ENCODE measurements around the gene FGF14.
"Not testable (repeated sequence)": the region's sequence is repeated elsewhere in the genome, so short reads cannot be mapped to it uniquely, and the experiment has no call there.

Gene FGF14

DNA sequence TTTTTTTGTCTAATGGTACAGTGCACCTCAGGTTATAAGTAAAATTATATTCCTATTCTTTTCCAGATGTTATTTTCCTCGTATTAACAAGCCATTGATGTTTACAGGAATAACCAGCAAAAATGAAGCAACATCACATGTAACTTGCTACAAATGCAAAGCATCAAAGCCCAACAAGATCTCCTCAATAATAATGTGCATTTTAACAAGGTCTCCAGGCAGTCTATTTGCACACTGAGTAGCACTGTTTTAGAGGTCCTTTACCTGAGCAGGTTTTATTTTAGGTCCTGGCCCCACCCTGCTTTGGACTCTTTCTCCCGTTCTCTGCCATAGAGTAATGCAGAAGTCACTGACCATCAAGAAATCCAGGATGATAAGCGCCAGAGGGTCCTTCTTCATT, 298.4 kb downstream of the FGF14 start:
- intact Hi-C loops (cut with DNase I), result no loop called here
- no peak for DNase-seq

- intact Hi-C loops (cut with DNase I), result no loop called here
- no peak for DNase-seq
Observed at GRCh38 chr13:102100234-102100633, 301.6 kb downstream of the FGF14 start.

DNA sequence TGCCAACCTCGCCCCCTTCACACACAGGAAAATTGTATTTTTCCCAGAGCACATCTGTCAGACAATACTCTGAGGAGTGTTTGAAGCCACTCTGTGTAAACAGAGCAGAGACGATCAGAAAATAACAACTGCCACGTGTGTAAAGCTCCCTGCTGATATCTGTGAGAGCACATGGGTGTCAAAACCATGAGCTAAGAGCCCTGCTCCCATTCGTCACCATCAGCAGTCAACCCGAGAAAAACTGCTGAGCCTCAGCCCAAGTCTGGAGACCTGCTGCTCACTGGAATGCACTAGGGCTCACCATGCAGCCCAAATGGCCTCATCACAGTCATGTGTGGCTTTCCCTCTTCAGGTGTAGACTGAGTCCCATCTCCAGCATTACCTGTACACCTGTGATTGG, 304.1 kb downstream of the FGF14 start:
- intact Hi-C loops (cut with DNase I), result no loop called here

DNA sequence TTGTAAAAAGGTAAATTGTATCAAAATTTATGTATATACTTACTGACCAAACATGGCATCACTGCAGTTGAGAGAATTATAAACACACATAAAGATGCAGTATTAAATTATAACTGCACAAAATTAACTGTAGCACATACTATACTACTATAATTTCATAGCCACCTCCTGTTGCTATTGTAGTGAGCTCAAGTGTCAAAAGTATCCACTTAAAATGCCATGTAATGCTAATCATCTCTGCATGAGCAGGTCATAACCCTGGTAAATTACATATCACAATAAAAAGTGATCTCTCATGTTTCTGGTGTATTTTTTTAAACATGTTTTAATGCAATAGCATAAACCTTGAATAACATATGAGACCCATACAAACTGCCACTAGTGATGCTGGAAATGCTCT, 308.6 kb downstream of the FGF14 start:
- intact Hi-C loops (cut with DNase I); DNase-seq: not testable (repeated sequence)

More for the DNA sequence above, 304.1 kb downstream of the FGF14 start:
- no peak for DNase-seq

DNA sequence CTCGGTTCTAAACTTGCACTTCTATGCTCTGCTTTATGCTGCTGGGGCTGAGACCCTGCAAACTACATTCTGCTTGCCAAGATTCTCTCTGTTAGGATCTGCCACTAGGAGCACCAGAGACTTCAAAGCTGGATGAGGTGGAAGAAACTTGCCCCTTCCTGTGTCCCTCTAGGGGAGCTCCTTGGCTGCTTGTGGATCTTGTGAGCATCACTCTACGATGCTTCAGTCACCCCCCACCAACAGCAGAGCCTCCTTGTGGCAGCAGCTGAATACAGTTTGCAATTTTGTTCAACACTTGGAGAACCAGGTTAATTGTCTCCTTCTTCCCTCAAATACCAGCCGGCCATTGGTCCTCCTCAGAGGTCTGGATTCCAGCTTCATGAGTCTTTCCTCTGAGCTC, 310.6 kb downstream of the FGF14 start:
- DNase-seq, result no peak

GRCh38 chr13:102090532-102090931, 311.3 kb downstream of the FGF14 start:
- intact Hi-C loops (cut with DNase I), result no loop called here
- no peak for DNase-seq

More for the DNA sequence above, 310.6 kb downstream of the FGF14 start:
- intact Hi-C loops (cut with DNase I), result no loop called here

DNA sequence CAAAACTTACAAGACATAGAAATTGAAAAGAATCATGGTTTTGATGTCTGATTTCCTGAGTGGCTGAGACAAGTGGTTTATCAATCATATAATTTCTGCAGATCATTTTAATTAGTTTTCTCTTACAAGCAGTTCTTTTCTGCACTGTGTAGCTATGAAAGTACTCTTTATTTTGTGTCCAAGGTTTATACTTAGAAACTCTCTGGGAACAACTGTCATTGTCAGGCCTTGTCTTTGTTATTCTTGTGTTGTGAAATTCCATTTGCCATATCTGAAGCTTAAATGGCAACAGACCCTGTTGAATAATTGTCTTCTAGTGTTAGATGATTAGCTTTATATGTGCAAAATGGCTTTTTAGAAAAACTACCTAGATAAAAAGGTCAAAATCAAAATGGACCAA, 312.1 kb downstream of the FGF14 start:
- no peak for DNase-seq
- intact Hi-C loops (cut with DNase I), result no loop called here

GRCh38 chr13:102089177-102089576, 312.7 kb downstream of the FGF14 start:
- intact Hi-C loops (cut with DNase I), result no loop called here
- DNase-seq, result no peak

GRCh38 chr13:102073251-102073650, 328.6 kb downstream of the FGF14 start:
- intact Hi-C loops (cut with DNase I), result no loop called here
- no peak for DNase-seq

GRCh38 chr13:102071711-102072110, 330.1 kb downstream of the FGF14 start:
- no peak for DNase-seq

DNA sequence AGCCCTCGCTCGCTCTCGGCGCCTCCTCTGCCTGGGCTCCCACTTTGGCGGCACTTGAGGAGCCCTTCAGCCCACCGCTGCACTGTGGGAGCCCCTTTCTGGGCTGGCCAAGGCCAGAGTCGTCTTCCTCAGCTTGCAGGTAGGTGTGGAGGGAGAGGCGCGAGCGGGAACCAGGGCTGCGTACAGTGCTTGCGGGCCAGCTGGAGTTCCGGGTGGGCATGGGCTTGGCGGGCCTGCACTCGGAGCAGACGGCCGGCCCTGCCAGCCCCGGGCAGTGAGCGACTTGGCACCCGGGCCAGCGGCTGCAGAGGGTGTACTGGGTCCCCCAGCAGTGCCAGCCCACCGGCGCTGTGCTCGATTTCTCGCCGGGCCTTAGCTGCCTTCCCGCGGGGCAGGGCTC, 333.5 kb downstream of the FGF14 start:
- DNase-seq; intact Hi-C loops (cut with DNase I): not testable (repeated sequence)

More at GRCh38 chr13:102071711-102072110, 330.1 kb downstream of the FGF14 start:
- intact Hi-C loops (cut with DNase I), result no loop called here

GRCh38 chr13:102055090-102055779, 346.6 kb downstream of the FGF14 start:
- no peak for DNase-seq
- intact Hi-C loops (cut with DNase I), result no loop called here

- no peak for DNase-seq
- intact Hi-C loops (cut with DNase I), result no loop called here
Observed at GRCh38 chr13:102049853-102050252, 352.0 kb downstream of the FGF14 start.

GRCh38 chr13:102045731-102046130, 356.1 kb downstream of the FGF14 start:
- DNase-seq, result no peak
- intact Hi-C loops (cut with DNase I), result no loop called here

GRCh38 chr13:102042746-102043145, 359.1 kb downstream of the FGF14 start:
- intact Hi-C loops (cut with DNase I), result no loop called here
- no peak for DNase-seq

- DNase-seq, result no peak
- intact Hi-C loops (cut with DNase I), result no loop called here
Observed at GRCh38 chr13:102041544-102041943, 360.3 kb downstream of the FGF14 start.

- intact Hi-C loops (cut with DNase I), result no loop called here
- no peak for DNase-seq
Observed at GRCh38 chr13:102040812-102041211, 361.0 kb downstream of the FGF14 start.

GRCh38 chr13:102039264-102039663, 362.6 kb downstream of the FGF14 start:
- no peak for DNase-seq
- intact Hi-C loops (cut with DNase I), result no loop called here

DNA sequence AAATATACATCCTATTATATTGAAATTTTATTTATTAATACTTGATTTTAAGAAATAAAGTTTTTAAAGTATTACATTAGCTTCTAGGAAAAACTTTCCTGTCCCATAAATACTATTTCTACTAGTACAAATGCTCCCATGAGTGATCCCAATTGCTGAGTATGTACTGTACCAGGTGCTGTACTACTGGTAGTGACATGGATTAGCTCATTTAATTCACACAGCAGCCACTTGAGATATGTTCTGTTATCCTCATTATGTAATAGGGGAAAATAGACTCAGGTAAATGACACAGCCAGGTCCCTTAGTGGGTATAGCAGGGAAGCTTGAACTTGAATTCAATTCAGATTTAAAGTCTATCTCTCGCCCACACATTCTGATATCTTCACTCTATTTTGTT, 363.1 kb downstream of the FGF14 start:
- DNase-seq, result no peak
- intact Hi-C loops (cut with DNase I), result no loop called here

GRCh38 chr13:102035969-102036368, 365.9 kb downstream of the FGF14 start:
- DNase-seq, result no peak
- intact Hi-C loops (cut with DNase I), result no loop called here

- DNase-seq, result no peak
- intact Hi-C loops (cut with DNase I), result no loop called here
Observed at GRCh38 chr13:102033857-102034331, 368.0 kb downstream of the FGF14 start.

Data from head of caudate nucleus (tissue), 42 donors.